Tibial nerve (tissue), 4 donors: ENCODE measurements around the gene P2RY8. TPM values are rescaled to one million over a fixed set of nuclear protein-coding genes. Genes with fewer than 3 reads are reported as not detected.
A peak's percentile ranks its signal among the peaks of the same experiment; 100 is the strongest.

Source experiments
- DNase-seq, 2 donors: peaks; one replicate each; pipeline ENCODE4 v3.0.0-alpha.2; 2019; ENCODE audit warnings: low spot score in 2 of 2
- H3K27ac ChIP-seq, 4 donors: fragments of 200-600 bp; sonication (generic) in 3 of 4; one replicate each; pipeline ENCODE4 v1.5.1; 2017 to 2019; ENCODE audit warnings: mild to moderate bottlenecking in 1 of 4
- H3K27me3 ChIP-seq, 2 donors: fragments of 200-600 bp; sonication (generic) in 1 of 2; one replicate each; pipeline versions ENCODE4 v1.5.1 to v1.6.0; 2017 to 2019
- H3K36me3 ChIP-seq, 3 donors: fragments of 200-600 bp; sonication (generic); one replicate each; pipeline ENCODE4 v1.5.1; 2018 to 2019
- H3K4me1 ChIP-seq, 4 donors: fragments of 200-600 bp; sonication (generic) in 3 of 4; one replicate each; pipeline ENCODE4 v1.5.1; 2017 to 2019
- H3K4me3 ChIP-seq, 4 donors: fragments of 200-600 bp; sonication (generic) in 3 of 4; one replicate each; pipeline ENCODE4 v1.5.1; 2017 to 2019; ENCODE audit warnings: mild to moderate bottlenecking in 1 of 4, moderate library complexity in 1 of 4
- H3K9me3 ChIP-seq, 4 donors: fragments of 200-600 bp; sonication (generic) in 3 of 4; one replicate each; pipeline ENCODE4 v1.5.1; 2017 to 2019
- EP300 ChIP-seq, 2 donors: sonication (generic); formaldehyde crosslinking; IDR thresholded peaks; one replicate each; pipeline ENCODE4 v1.6.1; 2017; ENCODE audit warnings: antibody characterized with exemption in 2 of 2, mild to moderate bottlenecking in 1 of 2
- POLR2A ChIP-seq, 2 donors: fragments of 450-650 bp; IDR thresholded peaks; one replicate each; pipeline ENCODE4 v1.6.1; 2017; ENCODE audit warnings: antibody characterized with exemption in 2 of 2, mild to moderate bottlenecking in 2 of 2, moderate library complexity in 2 of 2
- WGBS, 2 donors: methylation state at CpG; one replicate each; pipeline ENCODE4 v1.1.5; 2018; 5-methylcytosine and 5-hydroxymethylcytosine counted together
- total RNA-seq, 4 donors: library from RNA; depleted of rRNA; stranded (reverse); fragments of >200 nt; gene quantifications; one replicate each; pipeline ENCODE4 v1.1.0, GENCODE V29; 2016
- TF ChIP-seq, protein P1 (sequence below), 5 experiments: fragments of 200-600 bp in 3 of 5; fragments of 450-650 bp in 2 of 5; sonication (generic) in 3 of 5; IDR thresholded peaks; one replicate each; pipeline ENCODE4 v1.5.1; 2016 to 2019; ENCODE audit warnings: antibody characterized with exemption in 5 of 5, mild to moderate bottlenecking in 3 of 5, moderate library complexity in 2 of 5

The P2RY8 gene
- total RNA-seq, 4 donors from 2014 or later = 0.84 to 2.8 (median 1.2) TPM

DNA sequence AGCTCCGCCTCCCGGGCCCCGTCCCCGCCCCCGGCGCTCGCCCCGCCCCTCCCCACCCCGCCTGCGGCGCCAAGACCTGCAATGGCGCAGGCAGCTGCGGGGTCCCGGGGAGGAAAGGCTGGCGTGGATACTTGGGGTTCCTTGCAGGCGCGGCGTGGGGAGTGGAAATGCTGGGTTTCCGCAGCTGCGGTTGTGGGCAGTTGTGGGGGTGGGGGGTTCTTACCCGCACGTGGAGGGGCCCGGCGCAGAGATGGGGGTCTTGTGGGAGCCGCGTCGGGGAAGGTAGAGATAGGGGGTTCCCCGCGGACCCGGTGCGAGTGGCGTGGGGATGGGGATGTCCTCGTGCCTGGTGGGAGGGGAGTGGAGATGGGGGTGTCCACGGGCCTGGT is 83.6 kb downstream of the P2RY8 start:
- Histone ChIP-seq H3K4me3 (peak overlapping the region; percentile 44 to 100 (median 73)), H3K4me1 (peaks cover 0 to 30% (median 16%) of the 10 kb centered on the region in 4 donors), H3K36me3 (peaks cover 0 to 5% (median 0%) of the 10 kb centered on the region in 3 donors), H3K27me3 (no peaks in the 10 kb centered on the region), H3K9me3 (no peaks in the 10 kb centered on the region), H3K27ac (peak overlapping the region; percentile 77 to 98 (median 90))
- 0% methylated on average over 10 to 12 of the region's 34 CpGs for WGBS, 2 donors
- TF ChIP-seq, protein P1, sequence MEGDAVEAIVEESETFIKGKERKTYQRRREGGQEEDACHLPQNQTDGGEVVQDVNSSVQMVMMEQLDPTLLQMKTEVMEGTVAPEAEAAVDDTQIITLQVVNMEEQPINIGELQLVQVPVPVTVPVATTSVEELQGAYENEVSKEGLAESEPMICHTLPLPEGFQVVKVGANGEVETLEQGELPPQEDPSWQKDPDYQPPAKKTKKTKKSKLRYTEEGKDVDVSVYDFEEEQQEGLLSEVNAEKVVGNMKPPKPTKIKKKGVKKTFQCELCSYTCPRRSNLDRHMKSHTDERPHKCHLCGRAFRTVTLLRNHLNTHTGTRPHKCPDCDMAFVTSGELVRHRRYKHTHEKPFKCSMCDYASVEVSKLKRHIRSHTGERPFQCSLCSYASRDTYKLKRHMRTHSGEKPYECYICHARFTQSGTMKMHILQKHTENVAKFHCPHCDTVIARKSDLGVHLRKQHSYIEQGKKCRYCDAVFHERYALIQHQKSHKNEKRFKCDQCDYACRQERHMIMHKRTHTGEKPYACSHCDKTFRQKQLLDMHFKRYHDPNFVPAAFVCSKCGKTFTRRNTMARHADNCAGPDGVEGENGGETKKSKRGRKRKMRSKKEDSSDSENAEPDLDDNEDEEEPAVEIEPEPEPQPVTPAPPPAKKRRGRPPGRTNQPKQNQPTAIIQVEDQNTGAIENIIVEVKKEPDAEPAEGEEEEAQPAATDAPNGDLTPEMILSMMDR (IDR thresholded peaks at IDR 0.05) = no peak
- TF ChIP-seq POLR2A (IDR thresholded peaks at IDR 0.05) (no peak), EP300 (IDR thresholded peaks at IDR 0.05) (peak in 1 of 2 donors; percentile 47)
- DNase-seq = no peak

DNA sequence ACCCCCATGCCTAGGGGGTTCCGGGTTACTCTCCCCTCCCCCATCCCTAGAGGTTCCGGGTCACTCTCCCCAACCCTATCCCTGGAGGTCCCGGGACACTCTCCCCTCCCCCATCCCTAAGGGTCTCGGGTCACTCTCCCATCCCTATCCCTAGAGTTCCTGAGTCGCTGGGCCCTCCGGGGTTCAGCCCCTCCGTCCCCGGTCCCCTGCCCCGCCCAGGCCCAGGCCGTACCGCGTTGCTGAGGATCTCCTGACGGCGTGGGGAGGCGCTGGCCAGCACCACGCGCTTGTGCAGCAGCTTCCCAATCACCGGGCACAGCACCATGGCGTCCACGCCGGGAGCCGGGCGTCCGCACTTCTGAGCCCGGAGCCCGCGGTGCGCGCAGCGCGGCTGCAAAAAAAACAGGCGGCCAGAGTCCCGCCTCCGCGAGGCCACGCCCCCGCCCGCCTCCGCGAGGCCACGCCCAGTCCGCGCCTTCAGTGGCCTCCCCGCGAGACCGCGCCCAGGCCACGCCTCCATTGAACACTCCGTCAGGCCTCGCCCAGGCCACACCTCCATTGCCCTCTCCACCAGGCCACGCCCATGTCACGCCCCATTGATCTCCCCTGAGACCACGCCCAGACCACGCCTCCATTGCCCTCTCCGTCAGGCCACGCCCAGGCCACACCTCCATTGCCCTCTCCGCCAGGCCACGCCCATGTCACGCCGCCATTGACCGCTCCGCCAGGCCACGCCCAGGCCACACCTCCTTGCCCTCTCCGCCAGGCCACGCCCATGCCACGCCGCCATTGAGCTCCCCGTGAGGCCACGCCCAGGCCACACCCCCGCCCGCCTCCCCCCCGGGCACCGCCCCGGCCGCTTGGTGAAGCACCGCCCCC is 84.2 kb downstream of the P2RY8 start, which contains the start of gene ASMTL:
ASMTL (minus strand) TSS at position 394 of the 879 bp plus-strand sequence; CDS start at position 325, 69 bp downstream.
- Histone ChIP-seq H3K36me3 (peaks cover 0 to 5% (median 0%) of the 10 kb centered on the region in 3 donors), H3K27me3 (no peaks in the 10 kb centered on the region), H3K4me1 (peaks cover 0 to 30% (median 16%) of the 10 kb centered on the region in 4 donors), H3K4me3 (peak within 1 kb of the TSS; percentile 68 to 100 (median 90)), H3K9me3 (no peaks in the 10 kb centered on the region), H3K27ac (peak within 1 kb of the TSS; percentile 77 to 98 (median 90))
- WGBS, 2 donors = 0 to 1% methylated on average over 44 to 63 of the region's 76 CpGs
- TF ChIP-seq POLR2A (IDR thresholded peaks at IDR 0.05) (peak in 1 of 2 donors; percentile 69), EP300 (IDR thresholded peaks at IDR 0.05) (peak in 1 of 2 donors; percentile 84)
- TF ChIP-seq, protein P1 (IDR thresholded peaks at IDR 0.05) = peak in 1 of 5 experiments; percentile 17
- peak; percentile 99 to 100 for DNase-seq

DNA sequence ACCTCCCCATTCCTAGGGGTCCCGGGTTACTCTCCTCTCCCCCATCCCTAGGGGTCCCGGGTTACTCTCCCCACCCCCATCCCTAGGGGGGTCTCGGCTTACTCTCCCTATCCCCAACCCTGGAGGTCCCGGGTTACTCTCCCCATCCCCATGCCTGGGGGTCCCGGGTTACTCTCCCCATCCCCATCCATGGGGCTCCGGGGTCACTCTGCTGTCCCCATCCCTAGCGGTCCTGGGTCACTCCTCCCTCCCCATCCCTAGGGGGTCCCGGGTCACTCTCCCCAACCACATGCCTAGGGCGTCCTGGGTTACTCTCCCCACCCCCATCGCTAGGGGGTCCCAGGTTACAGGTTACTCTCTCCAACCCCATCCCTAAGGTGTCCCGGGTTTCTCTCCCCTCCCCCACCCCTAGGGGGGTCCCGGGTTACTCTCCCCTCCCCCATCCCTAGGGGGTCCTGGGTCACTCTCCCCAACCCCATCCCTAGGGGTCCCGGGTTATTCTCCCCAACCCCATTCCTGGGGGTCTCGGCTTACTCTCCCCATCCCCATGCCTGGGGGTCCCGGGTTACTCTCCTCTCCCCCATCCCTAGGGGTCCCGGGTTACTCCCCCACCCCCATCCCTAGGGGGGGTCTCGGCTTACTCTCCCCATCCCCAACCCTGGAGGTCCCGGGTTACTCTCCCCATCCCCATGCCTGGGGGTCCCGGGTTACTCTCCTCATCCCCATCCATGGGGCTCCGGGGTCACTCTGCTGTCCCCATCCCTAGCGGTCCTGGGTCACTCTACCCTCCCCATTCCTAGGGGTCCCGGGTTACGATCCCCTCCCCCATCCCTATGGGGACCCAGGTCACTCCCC is 85.1 kb downstream of the P2RY8 start:
- Histone ChIP-seq H3K36me3 (peaks cover 0 to 8% (median 0%) of the 10 kb centered on the region in 3 donors), H3K4me1 (peaks cover 0 to 30% (median 16%) of the 10 kb centered on the region in 4 donors), H3K27me3 (no peaks in the 10 kb centered on the region), H3K9me3 (no peaks in the 10 kb centered on the region), H3K27ac (peak overlapping the region in 3 of 4 donors; percentile 77 to 91 (median 78)), H3K4me3 (peak overlapping the region; percentile 68 to 100 (median 90))
- no peak for DNase-seq
- WGBS, 2 donors = 22 to 27% methylated on average over 23 of the region's 23 CpGs
- TF ChIP-seq, protein P1 (IDR thresholded peaks at IDR 0.05) = no peak
- TF ChIP-seq EP300 (IDR thresholded peaks at IDR 0.05) (no peak), POLR2A (IDR thresholded peaks at IDR 0.05) (no peak)

DNA sequence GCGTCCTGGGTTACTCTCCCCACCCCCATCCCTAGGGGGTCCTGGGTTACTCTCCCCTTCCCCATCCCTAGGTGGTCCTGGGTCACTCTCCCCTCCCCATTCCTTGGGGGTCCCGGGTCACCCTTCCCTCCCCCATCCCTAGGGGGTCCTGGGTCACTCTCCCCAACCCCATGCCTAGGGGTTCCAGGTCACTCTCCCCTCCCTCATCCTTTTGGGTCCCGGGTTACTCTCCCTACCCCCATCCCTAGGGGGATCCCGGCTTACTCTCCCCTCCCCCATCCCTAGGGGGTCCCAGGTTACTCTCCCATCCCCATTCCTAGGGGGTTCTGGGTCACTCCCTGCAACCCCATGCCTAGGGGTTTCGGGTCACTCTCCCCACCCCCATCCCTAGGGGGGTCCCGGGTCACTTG is 85.7 kb downstream of the P2RY8 start:
- no peaks in the 10 kb centered on the region for H3K27me3 ChIP-seq
- DNase-seq = no peak
- WGBS, 2 donors = 87 to 90% methylated on average over 6 of the region's 6 CpGs
- TF ChIP-seq, protein P1 (IDR thresholded peaks at IDR 0.05) = no peak
- TF ChIP-seq POLR2A (IDR thresholded peaks at IDR 0.05) = no peak
- TF ChIP-seq EP300 (IDR thresholded peaks at IDR 0.05) = no peak
- peaks cover 0 to 10% (median 0%) of the 10 kb centered on the region in 3 donors for H3K36me3 ChIP-seq
- peak overlapping the region in 2 of 4 donors; percentile 78 to 91 for H3K27ac ChIP-seq
- peak overlapping the region in 1 of 4 donors; percentile 100 for H3K4me3 ChIP-seq
- H3K4me1 ChIP-seq = peaks cover 0 to 30% (median 16%) of the 10 kb centered on the region in 4 donors
- H3K9me3 ChIP-seq = no peaks in the 10 kb centered on the region
